Muscle of leg (tissue), 11 donors: ENCODE measurements around the gene ZNF521. TPM values are rescaled to one million over a fixed set of nuclear protein-coding genes. Genes with fewer than 3 reads are reported as not detected.

Experiments used
- DNase-seq: peaks from one replicate; pipeline ENCODE4 v3.0.0; 2013
- H3K27ac ChIP-seq: one replicate; pipeline ENCODE4 v1.5.1; 2013; ENCODE audit warnings: mild to moderate bottlenecking, low read length, control low read depth
- H3K27me3 ChIP-seq: one replicate; pipeline ENCODE4 v1.6.1; 2013; ENCODE audit warnings: low read length; ENCODE audit not compliant: control insufficient read depth, insufficient read depth
- H3K36me3 ChIP-seq: one replicate; pipeline ENCODE4 v1.6.1; 2013; ENCODE audit warnings: low read length; ENCODE audit not compliant: control insufficient read depth, insufficient read depth
- H3K4me1 ChIP-seq: one replicate; pipeline ENCODE4 v1.6.1; 2013; ENCODE audit warnings: low read length; ENCODE audit not compliant: control insufficient read depth, insufficient read depth
- H3K4me3 ChIP-seq: one replicate; pipeline ENCODE4 v1.5.1; 2013; ENCODE audit warnings: low read length, control low read depth
- H3K9me3 ChIP-seq: replicated peaks from 2 replicates; pipeline ENCODE4 v1.6.1; 2013; ENCODE audit warnings: low read depth, low read length; ENCODE audit not compliant: control insufficient read depth
- WGBS: methylation state at CpG from one replicate; pipeline ENCODE4 v1.1.5; 2013; ENCODE audit warnings: missing lambda C conversion rate; ENCODE audit not compliant: insufficient coverage; 5-methylcytosine and 5-hydroxymethylcytosine counted together
- polyA plus RNA-seq, 8 donors: library from polyadenylated mRNA; unstranded; fragments of 120-200 nt; gene quantifications; one replicate each; pipeline versions ENCODE4 v1.2.1 to v1.2.3, GENCODE V29; 2013; ENCODE audit warnings: inconsistent platforms in 1 of 8, low replicate concordance in 1 of 8; ENCODE audit not compliant: insufficient read length in 8 of 8, insufficient read depth in 1 of 8
- total RNA-seq: library from RNA; stranded (reverse); fragments of 120-200 nt; gene quantifications from one replicate; pipeline ENCODE4 v1.2.4, GENCODE V29; 2013

ZNF521 gene
- total and polyA plus RNA-seq, 9 donors, result 29.6 to 67.1 (median 46.1) TPM

DNA sequence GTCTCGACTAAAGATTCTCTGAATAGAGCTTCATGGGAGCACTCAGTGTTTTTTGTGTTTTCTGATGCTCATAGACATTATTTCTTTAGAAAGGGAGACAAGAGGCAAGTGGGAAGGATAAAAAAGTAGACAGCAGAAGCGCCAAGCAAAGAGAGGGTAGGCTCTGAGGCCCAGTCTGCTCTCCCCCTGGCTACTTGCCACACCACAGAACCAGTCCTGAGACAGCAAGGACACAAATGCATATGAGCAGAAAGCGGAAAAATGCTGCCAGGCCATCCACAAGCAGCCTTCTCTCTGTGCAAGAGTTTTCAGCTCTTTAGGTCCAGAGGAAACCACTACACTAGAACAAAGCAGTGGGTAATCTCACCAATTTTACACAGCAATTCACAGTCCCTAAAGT is 285.4 kb downstream of the ZNF521 start:
- no peak overlapping the region for H3K27ac ChIP-seq
- DNase-seq, result peak; percentile 38
- no peaks in the 10 kb centered on the region for H3K4me1 ChIP-seq
- H3K27me3 ChIP-seq, result no peaks in the 10 kb centered on the region
- peaks cover 6% of the 10 kb centered on the region for H3K36me3 ChIP-seq
- no peaks in the 10 kb centered on the region for H3K9me3 ChIP-seq
- H3K4me3 ChIP-seq, result no peak overlapping the region
- WGBS, result 79% methylated on average over 2 of the region's 3 CpGs

DNA sequence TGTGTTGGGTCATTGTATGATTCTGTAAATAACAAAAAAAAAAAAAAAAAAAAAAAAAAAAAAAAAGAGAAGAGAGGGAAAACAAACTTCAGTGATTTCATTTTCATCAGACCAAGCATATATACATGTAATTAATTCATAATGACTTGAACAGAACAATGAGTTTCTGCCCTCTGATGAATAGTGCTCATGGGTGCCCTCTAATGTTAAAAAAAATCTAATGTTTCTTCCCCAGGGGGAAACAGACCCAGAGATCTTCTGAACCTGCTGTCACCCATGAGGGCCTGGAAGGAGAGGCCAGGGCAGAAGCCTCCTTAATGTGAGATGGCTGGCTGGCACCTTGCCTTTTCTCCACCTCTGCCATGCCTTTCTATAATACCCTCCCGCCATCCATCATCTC is 289.2 kb downstream of the ZNF521 start:
- H3K4me3 ChIP-seq, result no peak overlapping the region
- H3K4me1 ChIP-seq, result no peaks in the 10 kb centered on the region
- no peaks in the 10 kb centered on the region for H3K9me3 ChIP-seq
- no peak for DNase-seq
- no peak overlapping the region for H3K27ac ChIP-seq
- peaks cover 16% of the 10 kb centered on the region for H3K36me3 ChIP-seq
- no CpG with 5 or more reads among the region's 1 CpG for WGBS
- H3K27me3 ChIP-seq, result no peaks in the 10 kb centered on the region

DNA sequence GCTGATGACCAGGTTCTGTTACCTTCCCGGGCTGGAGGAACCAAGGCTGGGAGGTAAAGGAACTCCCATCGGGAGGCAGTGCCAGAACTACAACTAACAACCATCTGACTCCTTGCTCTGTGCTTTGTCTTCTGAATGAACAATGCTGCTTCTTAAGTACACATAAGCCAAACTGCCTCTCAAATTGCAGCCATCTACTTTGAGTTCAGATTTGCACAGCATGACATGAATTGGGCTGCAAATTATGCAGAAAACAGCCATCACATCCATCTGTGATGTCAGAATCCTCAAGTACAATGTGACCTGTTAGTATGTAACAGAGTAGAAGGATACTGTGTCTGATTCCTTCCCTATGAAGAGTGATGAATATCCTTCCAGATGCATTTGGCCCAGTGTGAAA is 290.6 kb downstream of the ZNF521 start:
- no peaks in the 10 kb centered on the region for H3K9me3 ChIP-seq
- peaks cover 16% of the 10 kb centered on the region for H3K36me3 ChIP-seq
- 73% methylated on average over 2 of the region's 2 CpGs for WGBS
- H3K27me3 ChIP-seq, result no peaks in the 10 kb centered on the region
- no peak for DNase-seq
- no peak overlapping the region for H3K4me3 ChIP-seq
- H3K4me1 ChIP-seq, result peaks cover 7% of the 10 kb centered on the region
- H3K27ac ChIP-seq, result no peak overlapping the region

GRCh38 chr18:25058521-25058920 is 293.4 kb downstream of the ZNF521 start:
- peaks cover 9% of the 10 kb centered on the region for H3K4me1 ChIP-seq
- no peaks in the 10 kb centered on the region for H3K27me3 ChIP-seq
- no peak for DNase-seq
- 83% methylated on average over 1 of the region's 5 CpGs for WGBS
- H3K4me3 ChIP-seq, result no peak overlapping the region
- no peaks in the 10 kb centered on the region for H3K9me3 ChIP-seq
- H3K27ac ChIP-seq, result no peak overlapping the region
- H3K36me3 ChIP-seq, result peaks cover 11% of the 10 kb centered on the region

GRCh38 chr18:25057491-25058050 is 294.4 kb downstream of the ZNF521 start:
- Histone ChIP-seq H3K4me3 (no peak overlapping the region), H3K36me3 (peaks cover 11% of the 10 kb centered on the region), H3K9me3 (no peaks in the 10 kb centered on the region), H3K4me1 (peaks cover 9% of the 10 kb centered on the region), H3K27ac (no peak overlapping the region), H3K27me3 (no peaks in the 10 kb centered on the region)
- no peak for DNase-seq
- 90% methylated on average over 5 of the region's 7 CpGs for WGBS

DNA sequence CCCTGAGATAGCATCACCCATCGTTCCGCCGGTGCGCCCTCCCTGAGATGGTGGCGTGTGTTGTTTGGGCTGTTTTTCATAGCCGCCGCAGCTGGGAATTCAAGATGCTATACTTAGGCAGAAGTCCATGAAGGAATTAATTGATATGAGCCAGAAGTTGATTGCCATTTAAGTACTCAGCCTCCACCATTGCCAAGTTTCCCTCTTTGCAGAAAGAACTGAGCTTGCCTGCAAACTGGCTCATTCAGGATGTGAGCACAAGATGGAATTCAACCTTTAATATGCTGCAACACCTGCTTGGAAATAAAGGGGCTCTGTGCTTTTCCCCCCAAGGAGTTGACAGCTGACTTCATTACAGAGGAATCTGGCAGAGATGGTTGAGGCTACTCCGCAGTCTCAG is 295.5 kb downstream of the ZNF521 start:
- H3K36me3 ChIP-seq, result peaks cover 9% of the 10 kb centered on the region
- H3K4me1 ChIP-seq, result peaks cover 9% of the 10 kb centered on the region
- no peaks in the 10 kb centered on the region for H3K9me3 ChIP-seq
- WGBS, result 69% methylated on average over 6 of the region's 8 CpGs
- H3K4me3 ChIP-seq, result no peak overlapping the region
- peak; percentile 32 for DNase-seq
- no peak overlapping the region for H3K27ac ChIP-seq
- H3K27me3 ChIP-seq, result no peaks in the 10 kb centered on the region

DNA sequence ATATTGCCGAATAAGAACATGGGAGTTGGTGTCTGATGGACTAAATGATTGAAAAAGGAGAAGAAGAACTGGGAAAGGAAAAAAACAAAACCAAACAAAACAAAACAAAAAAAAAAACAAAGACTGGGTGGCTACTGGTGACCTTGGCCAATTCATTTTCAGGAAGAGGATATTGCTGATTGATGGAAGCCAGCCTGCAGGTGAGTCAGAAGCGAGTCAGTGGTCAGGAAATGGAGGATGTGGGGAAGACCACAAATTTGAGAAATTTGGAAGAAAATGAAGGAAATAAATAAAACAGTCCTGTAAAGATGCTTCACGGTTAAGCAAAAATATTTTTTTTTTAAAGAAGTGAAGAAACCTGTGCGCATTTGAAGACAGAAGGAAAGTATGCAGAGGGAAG is 296.9 kb downstream of the ZNF521 start:
- no peaks in the 10 kb centered on the region for H3K27me3 ChIP-seq
- no peak for DNase-seq
- no peaks in the 10 kb centered on the region for H3K9me3 ChIP-seq
- no peak overlapping the region for H3K4me3 ChIP-seq
- H3K4me1 ChIP-seq, result peaks cover 9% of the 10 kb centered on the region
- H3K27ac ChIP-seq, result no peak overlapping the region
- 88% methylated on average over 3 of the region's 4 CpGs for WGBS
- peaks cover 2% of the 10 kb centered on the region for H3K36me3 ChIP-seq

- WGBS, result 100% methylated on average over 4 of the region's 6 CpGs
- H3K27ac ChIP-seq, result no peak overlapping the region
Measured at GRCh38 chr18:25053466-25053865, 298.5 kb downstream of the ZNF521 start.

DNA sequence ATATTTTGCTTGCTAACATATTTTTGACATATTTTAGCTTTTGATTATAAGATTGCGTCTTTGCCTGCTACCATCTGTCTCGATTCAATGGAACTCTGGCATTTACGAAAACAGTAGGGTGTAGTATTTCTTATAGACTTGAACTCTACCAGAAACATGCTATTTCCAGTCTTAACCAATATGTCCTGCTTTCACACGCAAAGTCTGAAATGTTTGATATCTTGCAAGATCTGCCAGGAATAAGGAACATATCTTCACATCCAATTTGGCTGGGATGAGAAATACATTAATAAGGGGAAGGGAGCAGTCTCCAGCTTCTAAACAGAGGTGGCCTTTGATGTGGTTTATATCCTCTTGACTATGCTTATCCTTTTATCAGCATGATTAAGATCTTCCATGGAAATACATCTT is 299.4 kb downstream of the ZNF521 start:
- Histone ChIP-seq H3K27ac (no peak overlapping the region), H3K4me1 (peaks cover 9% of the 10 kb centered on the region), H3K4me3 (no peak overlapping the region), H3K36me3 (no peaks in the 10 kb centered on the region), H3K9me3 (no peaks in the 10 kb centered on the region), H3K27me3 (no peaks in the 10 kb centered on the region)
- WGBS, result no CpG with 5 or more reads among the region's 4 CpGs
- peak; percentile 34 for DNase-seq

More at GRCh38 chr18:25053466-25053865, 298.5 kb downstream of the ZNF521 start:
- Histone ChIP-seq H3K9me3 (no peaks in the 10 kb centered on the region), H3K36me3 (no peaks in the 10 kb centered on the region), H3K27me3 (no peaks in the 10 kb centered on the region), H3K4me3 (no peak overlapping the region), H3K4me1 (peaks cover 9% of the 10 kb centered on the region)
- DNase-seq, result no peak

- no peaks in the 10 kb centered on the region for H3K9me3 ChIP-seq
- WGBS, result no CpG with 5 or more reads among the region's 6 CpGs
- no peaks in the 10 kb centered on the region for H3K27me3 ChIP-seq
- H3K27ac ChIP-seq, result no peak overlapping the region
- H3K4me3 ChIP-seq, result no peak overlapping the region
- H3K4me1 ChIP-seq, result no peaks in the 10 kb centered on the region
- DNase-seq, result no peak
- no peaks in the 10 kb centered on the region for H3K36me3 ChIP-seq
Measured at GRCh38 chr18:25050605-25051004, 301.4 kb downstream of the ZNF521 start.

GRCh38 chr18:25047983-25048382 is 304.0 kb downstream of the ZNF521 start:
- Histone ChIP-seq H3K36me3 (no peaks in the 10 kb centered on the region), H3K4me3 (no peak overlapping the region), H3K9me3 (no peaks in the 10 kb centered on the region), H3K27ac (no peak overlapping the region), H3K27me3 (no peaks in the 10 kb centered on the region), H3K4me1 (no peaks in the 10 kb centered on the region)
- no peak for DNase-seq
- 50% methylated on average over 2 of the region's 9 CpGs for WGBS
